ENCODE results near the gene AQP5.
A peak's percentile ranks its signal among the peaks of the same experiment; 100 is the strongest.

The AQP5 gene

DNA sequence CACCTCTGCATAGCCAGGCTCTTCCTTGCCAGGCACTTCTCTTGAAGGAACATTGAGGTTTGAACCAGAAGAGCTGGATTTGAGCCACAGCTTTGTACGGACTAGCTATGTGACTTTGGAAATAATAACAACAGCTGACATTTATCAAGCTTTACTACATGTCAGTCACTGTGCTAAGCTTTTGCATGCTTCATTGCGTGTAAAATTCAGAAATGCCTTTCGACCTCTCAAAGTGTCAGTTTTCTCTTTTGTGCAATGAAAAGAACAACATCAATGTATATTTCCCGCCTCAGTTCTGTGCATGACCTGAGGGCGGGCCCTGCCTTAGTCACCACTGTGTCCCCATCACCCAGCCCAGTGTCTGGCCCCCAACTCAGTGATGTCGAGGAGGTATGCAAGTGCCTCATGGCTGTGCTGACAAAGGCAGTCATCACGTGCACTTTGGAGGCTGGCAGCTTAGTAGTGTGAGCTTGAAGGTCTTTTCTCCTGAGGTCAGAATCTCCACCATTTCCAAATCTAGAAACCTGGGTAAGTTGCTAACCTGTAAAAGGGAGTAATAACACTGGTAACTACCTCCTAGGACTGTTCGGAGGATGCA lies 29.0 kb upstream of the AQP5 start:
- DNase-seq = no peak

- no peak for DNase-seq
Measured at GRCh38 chr12:49933796-49934195, 27.9 kb upstream of the AQP5 start.

GRCh38 chr12:49934505-49934904 lies 27.2 kb upstream of the AQP5 start:
- no peak for DNase-seq

DNA sequence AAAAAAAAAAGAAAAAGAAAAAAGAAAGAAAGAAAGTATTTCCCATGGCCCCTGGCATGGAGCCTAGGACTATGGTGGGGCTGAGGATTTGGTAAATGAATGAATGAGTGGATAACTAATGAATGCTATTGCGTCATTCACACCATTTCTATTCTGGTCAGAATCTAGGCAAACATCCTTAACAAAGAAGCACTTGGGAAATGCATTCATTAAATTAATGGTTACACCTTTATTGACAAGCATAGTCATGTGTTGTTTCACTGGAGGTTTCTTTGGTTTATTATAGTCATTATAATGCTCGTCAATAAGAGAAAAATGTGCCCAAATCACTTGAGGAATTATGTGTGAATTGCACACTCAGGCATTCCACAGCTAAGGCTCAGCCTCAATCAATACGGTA lies 24.7 kb upstream of the AQP5 start:
- no peak for DNase-seq

DNA sequence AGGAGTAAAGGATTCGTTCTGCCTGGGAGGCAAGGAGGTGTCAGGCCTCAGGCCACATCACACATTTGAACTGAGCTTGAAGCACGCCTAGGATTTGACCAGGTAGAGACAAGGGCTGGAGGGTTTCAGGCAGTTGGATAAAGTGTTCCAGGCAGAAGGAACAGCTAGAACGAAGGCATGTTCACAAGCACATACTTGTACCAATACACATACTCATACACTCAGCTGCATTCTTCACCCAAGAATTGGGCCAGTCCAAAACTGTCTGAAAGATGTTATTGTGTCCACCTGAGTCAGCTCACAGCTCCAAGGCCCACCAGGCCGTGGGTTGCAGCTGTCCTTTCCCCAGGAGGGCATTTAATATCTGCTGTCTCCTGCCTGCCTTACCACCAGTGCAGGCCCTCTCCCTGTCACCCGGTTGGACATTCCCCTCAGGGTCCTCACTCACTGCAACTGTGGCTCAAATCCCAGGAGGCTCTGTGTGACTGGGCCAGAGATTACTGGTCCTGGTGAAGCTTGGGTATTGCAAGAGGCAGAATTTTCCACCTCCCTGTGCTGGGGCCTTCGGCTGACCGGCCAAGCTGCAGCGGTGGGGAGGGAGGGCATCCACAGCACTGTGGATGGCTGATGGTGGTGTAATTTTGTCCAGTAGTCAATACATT lies 23.9 kb upstream of the AQP5 start:
- no peak for DNase-seq

DNA sequence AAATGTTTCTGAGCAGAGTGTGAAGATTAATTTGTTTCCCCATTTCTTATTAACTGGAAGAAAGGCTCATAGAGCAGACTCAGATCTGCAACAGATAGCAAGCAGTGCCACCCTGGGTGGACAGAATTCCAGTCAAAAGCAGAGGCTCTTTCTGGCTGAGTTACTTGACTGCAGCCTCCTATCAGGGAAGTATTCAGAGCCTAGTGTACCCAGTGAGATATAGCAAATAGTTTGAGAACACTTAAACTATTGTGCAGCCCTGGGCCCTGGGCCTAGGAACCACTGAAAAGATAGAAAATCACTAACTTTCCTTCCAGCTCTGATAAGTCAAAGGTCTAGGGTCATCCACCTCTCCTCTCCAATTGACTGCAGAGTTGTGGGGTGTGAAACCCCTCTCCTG lies 22.4 kb upstream of the AQP5 start:
- no peak for DNase-seq

GRCh38 chr12:49939707-49940106 lies 22.0 kb upstream of the AQP5 start:
- no peak for DNase-seq

- no peak for DNase-seq
Measured at GRCh38 chr12:49941556-49942511, 19.8 kb upstream of the AQP5 start.

DNA sequence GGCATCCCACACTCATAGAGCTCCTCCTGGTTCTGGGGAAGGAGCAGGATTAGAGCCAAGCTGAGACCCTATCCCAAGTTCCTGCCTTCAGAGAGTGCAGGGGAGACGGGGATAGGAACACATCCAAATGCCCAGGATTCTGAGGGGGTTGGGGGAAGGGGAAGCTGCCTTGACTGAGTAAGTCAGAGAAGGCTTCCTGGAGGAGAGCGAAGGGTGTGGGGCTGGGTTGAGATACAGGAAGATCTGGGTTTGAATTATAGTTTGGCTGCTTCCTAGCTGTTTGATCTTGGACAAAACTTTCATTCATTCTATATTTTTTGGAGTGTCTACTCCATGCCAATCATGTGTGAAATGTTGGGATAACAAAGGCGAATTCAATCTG lies 19.2 kb upstream of the AQP5 start:
- DNase-seq = no peak

DNA sequence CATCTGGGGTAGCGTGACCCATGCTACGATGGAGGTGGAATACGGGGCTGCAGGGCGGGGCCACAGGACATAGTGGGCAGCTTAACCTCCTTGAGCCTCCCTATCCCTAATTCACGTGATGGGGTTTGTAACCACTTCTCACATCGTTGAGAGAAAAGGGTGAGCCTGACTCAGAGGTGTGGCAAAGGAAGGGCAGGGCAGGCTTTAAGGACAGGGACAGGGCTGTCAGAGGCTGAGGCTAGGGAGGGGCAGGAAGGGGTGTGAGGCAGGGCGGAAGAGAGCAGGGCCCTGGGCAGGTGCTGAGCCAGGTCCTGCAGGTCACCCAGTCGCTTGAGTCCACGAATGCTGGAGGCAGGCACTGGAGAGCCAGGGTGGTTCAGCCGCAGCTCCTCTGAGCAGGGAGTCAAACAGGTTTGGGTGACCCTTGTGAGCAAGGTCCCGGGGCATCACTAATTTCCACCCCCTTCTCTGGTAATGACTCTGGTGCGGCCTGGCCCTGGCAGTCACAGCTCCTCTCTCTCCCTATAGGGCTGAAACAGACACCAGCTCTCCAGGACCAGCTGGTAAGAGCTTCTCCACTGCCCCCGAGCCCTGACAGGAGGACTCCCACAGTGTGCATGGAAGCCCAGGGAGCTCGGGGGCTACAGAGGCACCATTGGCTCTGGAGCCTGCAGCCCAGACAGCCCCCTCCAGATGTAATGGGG lies 18.6 kb upstream of the AQP5 start:
- no peak for DNase-seq

GRCh38 chr12:49943625-49943960 lies 18.1 kb upstream of the AQP5 start:
- no peak for DNase-seq

DNA sequence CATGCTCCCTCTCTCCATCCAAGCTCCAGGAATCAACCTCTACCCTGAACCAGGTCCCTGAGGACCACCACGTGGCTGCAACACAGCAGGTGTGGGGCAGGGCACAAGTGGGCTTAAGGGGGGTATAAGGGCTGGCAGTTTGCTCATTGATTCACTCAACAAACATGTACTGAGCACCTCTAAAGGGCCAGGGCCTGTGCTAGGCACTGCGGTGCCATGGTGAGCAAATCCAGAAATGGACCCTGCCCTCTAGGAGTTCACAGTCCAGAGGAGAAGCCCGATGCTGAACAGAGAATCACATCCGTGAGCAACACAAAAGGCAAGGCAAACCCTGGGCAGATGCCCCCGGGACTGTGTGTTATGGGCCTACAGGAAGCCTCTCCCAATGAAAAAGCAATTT lies 17.6 kb upstream of the AQP5 start:
- no peak for DNase-seq

DNA sequence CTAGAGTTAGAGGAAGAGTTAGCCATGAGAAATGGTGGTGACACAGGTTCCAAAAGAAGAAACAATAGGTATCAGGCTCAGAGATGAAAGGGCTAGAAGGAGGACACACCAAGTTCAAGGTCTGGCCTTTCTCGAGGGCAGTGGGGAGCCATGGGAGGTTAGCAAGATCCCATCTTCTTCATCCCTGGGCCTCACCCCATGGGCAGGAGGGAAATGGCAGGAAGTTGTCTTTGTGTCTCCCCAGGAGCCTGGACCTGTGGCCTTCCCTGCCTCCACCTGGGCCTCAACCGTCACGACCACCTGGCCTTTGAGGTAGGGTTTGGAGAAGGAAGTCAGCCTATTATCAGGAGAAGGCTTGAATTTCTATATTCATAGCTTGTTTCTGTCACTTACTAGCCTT lies 17.0 kb upstream of the AQP5 start:
- no peak for DNase-seq

- DNase-seq = peak; percentile 49
Measured at GRCh38 chr12:49945394-49946080, 16.1 kb upstream of the AQP5 start.

DNA sequence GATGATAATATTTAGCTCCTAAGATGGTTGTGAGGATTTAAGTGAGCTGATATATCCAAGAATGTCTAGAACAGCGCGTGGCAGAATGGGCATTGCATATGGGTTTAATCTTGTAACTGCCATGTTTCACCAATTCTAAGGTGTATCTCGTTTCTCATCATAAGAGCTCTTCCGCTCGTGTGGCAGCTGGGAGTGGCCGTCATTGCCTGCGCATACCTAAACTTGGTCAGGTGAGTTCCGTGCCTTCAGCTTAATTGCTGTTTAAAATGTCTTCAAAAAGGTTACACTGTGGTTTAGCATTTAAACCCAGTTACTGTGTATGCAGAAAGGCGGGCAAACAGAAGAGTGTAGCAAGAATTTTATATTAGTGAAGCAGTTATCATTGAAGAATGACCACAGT lies 15.6 kb upstream of the AQP5 start:
- no peak for DNase-seq

GRCh38 chr12:49946497-49946896 lies 15.2 kb upstream of the AQP5 start:
- no peak for DNase-seq

- DNase-seq = no peak
Measured at GRCh38 chr12:49947593-49948226, 14.0 kb upstream of the AQP5 start.

GRCh38 chr12:49948866-49949845 lies 12.5 kb upstream of the AQP5 start:
- no peak for DNase-seq

DNA sequence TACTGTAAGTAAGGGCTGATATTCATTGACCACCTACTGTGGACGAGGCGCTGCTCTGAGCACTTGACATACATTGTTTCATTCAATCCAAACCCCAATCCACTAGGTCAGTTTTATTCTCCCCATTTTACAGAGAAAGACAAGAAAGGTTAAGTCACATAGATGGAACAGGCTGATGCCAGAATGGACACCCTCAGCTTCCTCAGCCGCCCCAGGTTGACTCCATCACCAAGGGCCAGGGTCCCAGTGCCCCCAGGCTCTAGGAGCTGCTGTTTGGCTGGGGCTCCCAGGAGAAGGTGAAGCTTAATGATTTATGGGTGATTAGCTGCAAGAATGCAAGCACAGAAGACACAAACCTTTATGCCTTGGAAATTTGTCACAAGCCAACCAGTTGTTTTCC lies 11.8 kb upstream of the AQP5 start:
- no peak for DNase-seq

DNA sequence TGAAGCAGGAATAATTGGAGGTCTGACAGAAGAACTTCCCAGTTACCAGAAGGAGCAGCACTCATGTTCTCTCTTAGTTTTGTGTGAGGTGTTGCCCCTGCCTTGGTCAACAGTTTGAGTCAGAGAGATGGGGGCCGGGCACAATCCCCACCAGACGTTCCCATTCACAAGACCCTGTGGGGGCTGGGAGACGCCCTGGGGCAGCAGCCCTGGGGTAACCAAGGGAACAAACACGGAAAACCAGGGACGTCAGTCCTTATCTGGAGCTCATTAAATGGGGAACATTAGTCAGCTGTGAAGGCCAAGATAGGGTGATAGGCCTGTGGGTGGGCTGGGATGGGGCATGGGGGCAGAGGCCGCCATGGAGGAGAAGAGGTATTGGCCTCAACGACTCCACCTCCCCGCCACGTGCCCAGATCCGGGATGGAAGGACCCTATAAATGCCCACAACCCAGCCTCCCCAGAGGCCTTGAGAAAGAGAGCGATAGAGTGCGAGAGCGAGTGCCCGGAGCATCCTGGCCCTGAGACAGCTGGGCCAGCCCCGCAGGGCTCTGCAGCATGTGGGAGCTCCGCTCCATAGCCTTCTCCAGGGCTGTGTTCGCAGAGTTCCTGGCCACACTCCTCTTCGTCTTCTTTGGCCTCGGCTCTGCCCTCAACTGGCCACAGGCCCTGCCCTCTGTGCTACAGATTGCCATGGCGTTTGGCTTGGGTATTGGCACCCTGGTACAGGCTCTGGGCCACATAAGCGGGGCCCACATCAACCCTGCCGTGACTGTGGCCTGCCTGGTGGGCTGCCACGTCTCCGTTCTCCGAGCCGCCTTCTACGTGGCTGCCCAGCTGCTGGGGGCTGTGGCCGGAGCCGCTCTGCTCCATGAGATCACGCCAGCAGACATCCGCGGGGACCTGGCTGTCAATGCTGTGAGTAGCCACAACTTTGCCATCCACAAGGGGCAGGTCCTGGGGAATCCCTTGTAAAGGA lies 11.1 kb upstream of the AQP5 start, which contains the start of gene AQP2:
Gene AQP2 (plus strand): TSS at position 465 of the 979 bp plus-strand sequence. CDS start 94 bp downstream, at position 559.
- no peak for DNase-seq

All from amniotic stem cell (primary cell).